OCI-LY1 (cell line): Measurements from ENCODE around the gene TBC1D4.
"Not testable (repeated sequence)": the region's sequence is repeated elsewhere in the genome, so short reads cannot be mapped to it uniquely, and the experiment has no call there.

Source experiments
- H2AFZ ChIP-seq: fragments of 200-600 bp; sonication (generic), shearing (Covaris generic); 2 replicates; pipeline ENCODE4 v1.6.0; 2014; ENCODE audit warnings: antibody characterized with exemption, mild to moderate bottlenecking, low read length
- H3F3A ChIP-seq: fragments of 200-600 bp; sonication (generic), shearing (Covaris generic); 2 replicates; pipeline ENCODE4 v1.6.0; 2014; ENCODE audit warnings: mild to moderate bottlenecking, antibody characterized with exemption, low read length, moderate library complexity; ENCODE audit not compliant: insufficient read depth
- H3K27ac ChIP-seq: fragments of 200-600 bp; sonication (generic); 2 replicates; pipeline ENCODE4 v1.5.1; 2014; ENCODE audit warnings: low read length, mixed run types, mild to moderate bottlenecking, low read depth; ENCODE audit not compliant: poor library complexity, severe bottlenecking
- H3K27me3 ChIP-seq: fragments of 200-600 bp; sonication (generic); 2 replicates; pipeline ENCODE4 v1.6.0; 2014; ENCODE audit warnings: antibody characterized with exemption, mild to moderate bottlenecking, low read length, moderate library complexity; ENCODE audit not compliant: insufficient read depth
- H3K36me3 ChIP-seq: fragments of 200-600 bp; sonication (generic); 2 replicates; pipeline ENCODE4 v1.6.1; 2014; ENCODE audit warnings: mild to moderate bottlenecking, antibody characterized with exemption, low read length, moderate library complexity, mixed read lengths; ENCODE audit not compliant: insufficient read depth
- H3K4me1 ChIP-seq: fragments of 200-600 bp; sonication (generic); 2 replicates; pipeline ENCODE4 v1.5.1; 2014; ENCODE audit warnings: mild to moderate bottlenecking, low read length, moderate library complexity; ENCODE audit not compliant: insufficient read depth, severe bottlenecking
- H3K4me2 ChIP-seq: fragments of 200-600 bp; sonication (generic), shearing (Covaris generic); 2 replicates; pipeline ENCODE4 v1.6.1; 2014; ENCODE audit warnings: low read length
- H3K4me3 ChIP-seq: fragments of 200-600 bp; sonication (generic); 2 replicates; pipeline ENCODE4 v1.5.1; 2014; ENCODE audit warnings: low read length, low read depth, mild to moderate bottlenecking, mixed read lengths; ENCODE audit not compliant: poor library complexity, severe bottlenecking
- H3K79me2 ChIP-seq: fragments of 200-600 bp; shearing (Covaris generic); 2 replicates; pipeline ENCODE4 v1.6.1; 2016; ENCODE audit warnings: mixed run types, low read length, mixed read lengths; ENCODE audit not compliant: insufficient read depth
- H3K9ac ChIP-seq: fragments of 200-600 bp; sonication (generic), shearing (Covaris generic); 2 replicates; pipeline ENCODE4 v1.6.1; 2014; ENCODE audit warnings: mild to moderate bottlenecking, low read length, mixed read lengths
- H3K9me2 ChIP-seq: fragments of 200-600 bp; sonication (generic), shearing (Covaris generic); 2 replicates; pipeline ENCODE4 v1.6.1; 2014; ENCODE audit warnings: low read depth, mild to moderate bottlenecking, low read length, mixed read lengths
- H3K9me3 ChIP-seq: fragments of 200-600 bp; shearing (Covaris generic); 2 replicates; pipeline ENCODE4 v1.6.1; 2014; ENCODE audit warnings: low read length, mixed read lengths
- H4K20me1 ChIP-seq: fragments of 200-600 bp; sonication (generic), shearing (Covaris generic); 2 replicates; pipeline ENCODE4 v1.6.0; 2016; ENCODE audit warnings: mild to moderate bottlenecking, low read length; ENCODE audit not compliant: insufficient read depth
- CTCF ChIP-seq: fragments of 200-600 bp; sonication (generic), shearing (Covaris generic); IDR thresholded peaks from 2 replicates; pipeline ENCODE4 v1.5.1; 2017; ENCODE audit warnings: mild to moderate bottlenecking, antibody characterized with exemption, low read length, moderate library complexity, mixed read lengths
- EZH2 ChIP-seq: fragments of 200-600 bp; sonication (generic), shearing (Covaris generic); IDR thresholded peaks from 2 replicates; pipeline ENCODE4 v1.8.0; 2017; ENCODE audit warnings: borderline replicate concordance, mixed run types, mild to moderate bottlenecking, antibody characterized with exemption, low read length, moderate library complexity, mixed read lengths

TBC1D4 gene

GRCh38 chr13:75279834-75280369 is 202.1 kb downstream of the TBC1D4 start:
- H3K27me3 ChIP-seq: no peaks in the 10 kb centered on the region
- TF ChIP-seq CTCF (no peak), EZH2 (no peak)

GRCh38 chr13:75273695-75274094 is 208.3 kb downstream of the TBC1D4 start:
- H3K79me2 ChIP-seq, H3K27ac ChIP-seq, H3K27me3 ChIP-seq, H3K4me1 ChIP-seq, H3F3A ChIP-seq, H3K4me2 ChIP-seq, H3K9me3 ChIP-seq, H3K9me2 ChIP-seq, H4K20me1 ChIP-seq, H3K4me3 ChIP-seq, H3K36me3 ChIP-seq, H2AFZ ChIP-seq, H3K9ac ChIP-seq: not testable (repeated sequence)

More at GRCh38 chr13:75279834-75280369, 202.1 kb downstream of the TBC1D4 start:
- Histone ChIP-seq H3K27ac (no peak overlapping the region), H3K4me1 (no peaks in the 10 kb centered on the region), H3K9me3 (no peaks in the 10 kb centered on the region), H4K20me1 (no peaks in the 10 kb centered on the region), H3K79me2 (no peaks in the 10 kb centered on the region), H3K36me3 (no peaks in the 10 kb centered on the region), H3K9me2 (no peaks in the 10 kb centered on the region), H3K4me2 (no peak overlapping the region), H2AFZ (no peak overlapping the region), H3K9ac (no peak overlapping the region), H3K4me3 (no peak overlapping the region), H3F3A (no peaks in the 10 kb centered on the region)

- H3K9me3 ChIP-seq: no peaks in the 10 kb centered on the region; the same call in 1 of the 2 replicates
- no peaks in the 10 kb centered on the region for H3K27me3 ChIP-seq
- H3K36me3 ChIP-seq: no peaks in the 10 kb centered on the region
- no peaks in the 10 kb centered on the region for H3K79me2 ChIP-seq
- H3K4me1 ChIP-seq: no peaks in the 10 kb centered on the region
- H3K27ac ChIP-seq: no peak overlapping the region
- H2AFZ ChIP-seq: no peak overlapping the region
- no peak overlapping the region for H3K4me2 ChIP-seq
- TF ChIP-seq EZH2: no peak
- no peak for TF ChIP-seq CTCF
- no peaks in the 10 kb centered on the region for H3F3A ChIP-seq
- H3K9me2 ChIP-seq: no peaks in the 10 kb centered on the region
- no peak overlapping the region for H3K9ac ChIP-seq
- H3K4me3 ChIP-seq: no peak overlapping the region
- no peaks in the 10 kb centered on the region for H4K20me1 ChIP-seq
Measured at GRCh38 chr13:75271846-75272245, 210.1 kb downstream of the TBC1D4 start.

- not testable (repeated sequence) for H3K36me3 ChIP-seq, H3K79me2 ChIP-seq, H3K9ac ChIP-seq, H3F3A ChIP-seq, H3K9me3 ChIP-seq, H2AFZ ChIP-seq, H3K4me3 ChIP-seq, H4K20me1 ChIP-seq, H3K4me2 ChIP-seq, H3K27me3 ChIP-seq, H3K9me2 ChIP-seq, H3K27ac ChIP-seq, H3K4me1 ChIP-seq
Measured at GRCh38 chr13:75268481-75268880, 213.5 kb downstream of the TBC1D4 start.
